NCI-H345 treated with DMSO at 0.1 percent for 48 hours (cell line): ENCODE data around the gene DUOX2.
"Not testable (repeated sequence)": the region's sequence is repeated elsewhere in the genome, so short reads cannot be mapped to it uniquely, and the experiment has no call there.

Experiments
- DNase-seq: peaks from one replicate; lab custom pipeline; 2025; ENCODE audit not compliant: unreplicated experiment; lab: John Stamatoyannopoulos, UW

The DUOX2 gene

GRCh38 chr15:45102226-45102625, 11.7 kb downstream of the DUOX2 start:
- DNase-seq, result no peak

- no peak for DNase-seq
Measured at GRCh38 chr15:45101749-45102148, 12.2 kb downstream of the DUOX2 start.

- DNase-seq, result no peak
Measured at GRCh38 chr15:45100884-45101625, 12.9 kb downstream of the DUOX2 start.

- no peak for DNase-seq
Measured at GRCh38 chr15:45099549-45100165, 14.3 kb downstream of the DUOX2 start.

- no peak for DNase-seq
Measured at GRCh38 chr15:45097466-45097865, 16.5 kb downstream of the DUOX2 start.

GRCh38 chr15:45095661-45096060, 18.3 kb downstream of the DUOX2 start:
- no peak for DNase-seq

GRCh38 chr15:45094358-45094730, 19.6 kb downstream of the DUOX2 start:
- DNase-seq, result no peak

- DNase-seq, result no peak
Measured at GRCh38 chr15:45093622-45094357, 20.2 kb downstream of the DUOX2 start.

- DNase-seq, result no peak
Measured at GRCh38 chr15:45093013-45093412, 21.0 kb downstream of the DUOX2 start.

GRCh38 chr15:45091576-45091975, 22.4 kb downstream of the DUOX2 start:
- no peak for DNase-seq

- DNase-seq, result no peak
Measured at GRCh38 chr15:45091161-45091560, 22.8 kb downstream of the DUOX2 start.

GRCh38 chr15:45089712-45090373, 24.1 kb downstream of the DUOX2 start:
- no peak for DNase-seq

GRCh38 chr15:45088801-45089711, 24.9 kb downstream of the DUOX2 start:
- no peak for DNase-seq

GRCh38 chr15:45087513-45087912, 26.5 kb downstream of the DUOX2 start:
- DNase-seq, result no peak

- no peak for DNase-seq
Measured at GRCh38 chr15:45084163-45084562, 29.8 kb downstream of the DUOX2 start.

GRCh38 chr15:45083223-45083622, 30.7 kb downstream of the DUOX2 start:
- DNase-seq, result no peak

- DNase-seq, result not testable (repeated sequence)
Measured at GRCh38 chr15:45082412-45082811, 31.6 kb downstream of the DUOX2 start.

GRCh38 chr15:45080593-45080992, 33.4 kb downstream of the DUOX2 start:
- DNase-seq, result not testable (repeated sequence)

- DNase-seq, result not testable (repeated sequence)
Measured at GRCh38 chr15:45079628-45080246, 34.2 kb downstream of the DUOX2 start.

- DNase-seq, result not testable (repeated sequence)
Measured at GRCh38 chr15:45079201-45079600, 34.8 kb downstream of the DUOX2 start.
